SK-N-SH treated with all-trans-retinoic acid at 6 μM for 48 hours (cell line): Measurements from ENCODE around the gene MSRB3.

ENCODE experiments used
- ATAC-seq: fragments of 200-7000 bp; cut with Tn5 transposase; 3 replicates; pipeline ENCODE4 v1.9.1; 2020; ENCODE audit warnings: mild to moderate bottlenecking, moderate library complexity
- BACH2 ChIP-seq: fragments of 250-450 bp; sonication (Bioruptor Pico); IDR thresholded peaks from 2 replicates; pipeline ENCODE4 v1.9.0; 2021; ENCODE audit warnings: mild to moderate bottlenecking, borderline replicate concordance
- CSDC2 ChIP-seq: fragments of 250-450 bp; sonication (Bioruptor Pico); IDR thresholded peaks from 2 replicates; pipeline ENCODE4 v1.5.0; 2020; ENCODE audit warnings: mild to moderate bottlenecking, moderate library complexity
- CSRNP3 ChIP-seq: fragments of 250-450 bp; sonication (Bioruptor Pico); IDR thresholded peaks from 2 replicates; pipeline ENCODE4 v1.5.1; 2021; ENCODE audit warnings: mild to moderate bottlenecking, moderate library complexity
- ESRRG ChIP-seq: fragments of 250-450 bp; sonication (Bioruptor Pico); IDR thresholded peaks from 2 replicates; pipeline ENCODE4 v1.6.1; 2021; ENCODE audit warnings: mild to moderate bottlenecking
- GLIS3 ChIP-seq: fragments of 250-450 bp; sonication (Bioruptor Pico); IDR thresholded peaks from 2 replicates; pipeline ENCODE4 v1.5.0; 2020; ENCODE audit warnings: mild to moderate bottlenecking, moderate library complexity
- ISL1 ChIP-seq: fragments of 250-450 bp; sonication (Bioruptor Pico); IDR thresholded peaks from 2 replicates; pipeline ENCODE4 v2.1.2; 2022; ENCODE audit warnings: mild to moderate bottlenecking, moderate library complexity
- OSR1 ChIP-seq: fragments of 250-450 bp; sonication (Bioruptor Pico); IDR thresholded peaks from 2 replicates; pipeline ENCODE4 v1.8.0; 2022; ENCODE audit warnings: moderate library complexity, mild to moderate bottlenecking, inconsistent platforms
- PATZ1 ChIP-seq: fragments of 250-450 bp; sonication (Bioruptor Pico); IDR thresholded peaks from 2 replicates; pipeline ENCODE4 v1.8.0; 2020; ENCODE audit warnings: mild to moderate bottlenecking, moderate library complexity, borderline replicate concordance
- POU6F1 ChIP-seq: fragments of 250-450 bp; sonication (Bioruptor Pico); IDR thresholded peaks from 2 replicates; pipeline ENCODE4 v1.8.0; 2021; ENCODE audit warnings: low read depth, mild to moderate bottlenecking, moderate library complexity, borderline replicate concordance
- PPARA ChIP-seq: fragments of 250-450 bp; sonication (Bioruptor Pico); IDR thresholded peaks from 2 replicates; pipeline ENCODE4 v1.5.0; 2020; ENCODE audit warnings: mild to moderate bottlenecking, borderline replicate concordance
- RARB ChIP-seq: fragments of 250-450 bp; sonication (Bioruptor Pico); IDR thresholded peaks from 2 replicates; pipeline ENCODE4 v1.8.0; 2021; ENCODE audit warnings: mild to moderate bottlenecking, moderate library complexity
- SNAI2 ChIP-seq: fragments of 250-450 bp; sonication (Bioruptor Pico); IDR thresholded peaks from 2 replicates; pipeline ENCODE4 v1.5.0; 2020; ENCODE audit warnings: mild to moderate bottlenecking, moderate library complexity
- TCF4 ChIP-seq: fragments of 250-450 bp; sonication (Bioruptor Pico); IDR thresholded peaks from 2 replicates; pipeline ENCODE4 v1.8.0; 2021; ENCODE audit warnings: mild to moderate bottlenecking, moderate library complexity, borderline replicate concordance
- TOX ChIP-seq: fragments of 250-450 bp; sonication (Bioruptor Pico); IDR thresholded peaks from 2 replicates; pipeline ENCODE4 v1.8.0; 2021; ENCODE audit warnings: mild to moderate bottlenecking, moderate library complexity, borderline replicate concordance
- TSHZ2 ChIP-seq: fragments of 250-450 bp; sonication (Bioruptor Pico); IDR thresholded peaks from 2 replicates; pipeline ENCODE4 v1.5.0; 2020; ENCODE audit warnings: mild to moderate bottlenecking, moderate library complexity
- ZC3H10 ChIP-seq: fragments of 250-450 bp; sonication (Bioruptor Pico); IDR thresholded peaks from 2 replicates; pipeline ENCODE4 v1.5.1; 2021; ENCODE audit warnings: mild to moderate bottlenecking, moderate library complexity
- ZFP3 ChIP-seq: fragments of 250-450 bp; sonication (Bioruptor Pico); IDR thresholded peaks from 2 replicates; pipeline ENCODE4 v1.5.0; 2020; ENCODE audit warnings: mild to moderate bottlenecking, moderate library complexity
- ZNF565 ChIP-seq: fragments of 450-650 bp; formaldehyde crosslinking; conservative IDR thresholded peaks from 2 replicates; pipeline ENCODE4 v1.5.0; 2020; ENCODE audit warnings: low read depth, mild to moderate bottlenecking, moderate library complexity
- ZNF8 ChIP-seq: fragments of 450-650 bp; formaldehyde crosslinking; IDR thresholded peaks from 2 replicates; pipeline ENCODE4 v1.5.0; 2020; ENCODE audit warnings: mild to moderate bottlenecking, moderate library complexity

Gene MSRB3

GRCh38 chr12:65407388-65408149, 129.1 kb downstream of the MSRB3 start:
- no peak for ATAC-seq
- TF ChIP-seq POU6F1 (CRISPR knock-in tag), result no peak
- TF ChIP-seq ZFP3 (CRISPR knock-in tag), result no peak
- TF ChIP-seq TOX (CRISPR knock-in tag), result no peak
- no peak for TF ChIP-seq ZNF8 (CRISPR knock-in tag)
- TF ChIP-seq OSR1 (CRISPR knock-in tag), result no peak
- no peak for TF ChIP-seq CSRNP3 (CRISPR knock-in tag)
- no peak for TF ChIP-seq BACH2 (CRISPR knock-in tag)
- TF ChIP-seq ISL1 (CRISPR knock-in tag), result no peak
- TF ChIP-seq SNAI2, result no peak
- no peak for TF ChIP-seq ZC3H10
- no peak for TF ChIP-seq TSHZ2 (CRISPR knock-in tag)
- no peak for TF ChIP-seq RARB (CRISPR knock-in tag)
- TF ChIP-seq TCF4 (CRISPR knock-in tag), result no peak
- TF ChIP-seq ZNF565, result no peak
- no peak for TF ChIP-seq ESRRG (CRISPR knock-in tag)
- no peak for TF ChIP-seq PATZ1 (CRISPR knock-in tag)
- no peak for TF ChIP-seq CSDC2

- ATAC-seq, result no peak
- TF ChIP-seq BACH2 (CRISPR knock-in tag) (no peak), GLIS3 (no peak), ZNF8 (CRISPR knock-in tag) (no peak), PPARA (CRISPR knock-in tag) (no peak), TOX (CRISPR knock-in tag) (no peak), TCF4 (CRISPR knock-in tag) (no peak), POU6F1 (CRISPR knock-in tag) (no peak), CSRNP3 (CRISPR knock-in tag) (no peak)
Observed at GRCh38 chr12:65408441-65408840, 130.0 kb downstream of the MSRB3 start.
